Epithelial cell of esophagus (primary cell): ENCODE results near the gene RNF34.
A peak's percentile ranks its signal among the peaks of the same experiment; 100 is the strongest.

Source experiments
- DNase-seq: peaks from one replicate; pipeline ENCODE4 v3.0.0; 2010; ENCODE audit warnings: low read depth
- H3K4me3 ChIP-seq: 2 replicates; pipeline ENCODE4 v1.5.1; 2011; ENCODE audit warnings: mild to moderate bottlenecking, low read length, control low read depth
- TF ChIP-seq, protein P1 (sequence below): IDR thresholded peaks from 2 replicates; pipeline ENCODE4 v1.5.1; 2011; ENCODE audit warnings: low read depth, mild to moderate bottlenecking, low read length, control low read depth, inconsistent platforms; ENCODE audit not compliant: insufficient read depth; ENCODE audit errors: missing control alignments

Gene RNF34

DNA sequence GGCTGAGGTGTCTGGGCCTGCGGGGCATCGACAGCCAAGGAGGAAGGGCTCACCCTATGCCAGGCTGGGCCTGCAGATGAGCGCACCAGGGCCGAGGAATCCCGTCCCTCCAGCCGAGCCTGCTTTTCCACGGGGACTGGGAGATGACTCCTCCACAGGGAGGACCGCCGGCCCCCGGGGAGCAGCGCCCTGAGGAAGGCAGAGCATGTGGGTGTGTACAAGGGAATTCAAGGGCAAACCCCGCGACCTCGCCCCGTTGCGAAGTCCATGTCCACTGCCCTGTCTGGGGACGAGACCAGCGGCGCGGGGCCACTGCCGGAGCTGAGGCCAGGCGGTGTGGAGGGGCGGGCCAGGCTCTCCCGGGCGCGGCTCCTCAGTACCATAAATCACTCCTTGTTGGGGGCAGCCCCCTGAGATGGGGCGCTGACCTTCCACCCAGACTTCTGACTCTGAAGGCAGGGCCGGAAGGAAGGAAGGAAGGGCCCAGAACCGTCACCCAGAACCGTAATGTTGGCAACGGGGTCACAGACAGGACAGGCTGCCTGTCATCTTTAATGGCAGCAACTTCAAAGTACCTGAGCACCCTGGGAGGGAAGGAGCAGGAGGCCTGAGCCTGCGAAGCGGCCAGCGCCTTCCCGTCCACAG is 52.5 kb downstream of the RNF34 start:
- TF ChIP-seq, protein P1, sequence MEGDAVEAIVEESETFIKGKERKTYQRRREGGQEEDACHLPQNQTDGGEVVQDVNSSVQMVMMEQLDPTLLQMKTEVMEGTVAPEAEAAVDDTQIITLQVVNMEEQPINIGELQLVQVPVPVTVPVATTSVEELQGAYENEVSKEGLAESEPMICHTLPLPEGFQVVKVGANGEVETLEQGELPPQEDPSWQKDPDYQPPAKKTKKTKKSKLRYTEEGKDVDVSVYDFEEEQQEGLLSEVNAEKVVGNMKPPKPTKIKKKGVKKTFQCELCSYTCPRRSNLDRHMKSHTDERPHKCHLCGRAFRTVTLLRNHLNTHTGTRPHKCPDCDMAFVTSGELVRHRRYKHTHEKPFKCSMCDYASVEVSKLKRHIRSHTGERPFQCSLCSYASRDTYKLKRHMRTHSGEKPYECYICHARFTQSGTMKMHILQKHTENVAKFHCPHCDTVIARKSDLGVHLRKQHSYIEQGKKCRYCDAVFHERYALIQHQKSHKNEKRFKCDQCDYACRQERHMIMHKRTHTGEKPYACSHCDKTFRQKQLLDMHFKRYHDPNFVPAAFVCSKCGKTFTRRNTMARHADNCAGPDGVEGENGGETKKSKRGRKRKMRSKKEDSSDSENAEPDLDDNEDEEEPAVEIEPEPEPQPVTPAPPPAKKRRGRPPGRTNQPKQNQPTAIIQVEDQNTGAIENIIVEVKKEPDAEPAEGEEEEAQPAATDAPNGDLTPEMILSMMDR: no peak
- no peak overlapping the region for H3K4me3 ChIP-seq
- peak; percentile 95 for DNase-seq

DNA sequence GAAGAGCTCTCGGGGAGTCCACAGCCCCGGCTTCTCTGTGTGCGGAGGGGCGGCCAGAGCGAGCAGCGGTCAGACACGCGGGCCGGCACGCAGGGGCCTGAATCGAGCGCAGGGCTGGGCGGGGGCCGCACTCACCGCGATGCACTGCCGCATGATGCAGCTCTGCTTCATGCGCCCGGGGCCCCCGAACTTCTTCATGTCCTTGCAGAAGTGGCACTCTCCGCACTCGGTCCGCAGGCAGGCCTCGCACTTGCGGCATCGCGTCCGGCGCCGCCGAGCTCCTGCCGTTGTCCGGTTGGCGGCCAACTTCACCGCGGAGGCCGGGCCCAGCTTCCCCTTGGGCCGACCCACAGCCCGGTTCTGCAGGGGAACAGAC is 53.1 kb downstream of the RNF34 start:
- DNase-seq: no peak
- TF ChIP-seq, protein P1: no peak
- H3K4me3 ChIP-seq: no peak overlapping the region

DNA sequence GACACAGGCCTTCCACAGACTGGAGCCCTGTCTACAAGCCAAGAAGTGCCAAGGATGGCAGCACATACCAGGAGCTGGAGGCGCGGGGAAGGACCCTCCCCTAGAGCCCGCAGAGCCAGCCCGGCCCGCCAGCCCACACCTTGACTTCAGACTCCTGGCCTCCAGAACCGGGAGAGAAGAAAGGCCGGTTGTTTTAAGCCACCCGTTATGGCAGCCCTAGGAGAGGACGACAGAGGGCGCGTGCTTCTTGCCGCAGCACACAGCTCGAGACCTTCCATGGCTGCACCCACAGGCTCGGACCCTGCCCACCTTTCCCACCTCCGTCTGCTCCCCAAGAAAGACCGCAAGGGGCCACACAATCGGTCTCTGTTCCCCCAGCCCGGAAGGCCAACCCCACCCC is 53.7 kb downstream of the RNF34 start:
- TF ChIP-seq, protein P1: no peak
- no peak overlapping the region for H3K4me3 ChIP-seq
- no peak for DNase-seq

DNA sequence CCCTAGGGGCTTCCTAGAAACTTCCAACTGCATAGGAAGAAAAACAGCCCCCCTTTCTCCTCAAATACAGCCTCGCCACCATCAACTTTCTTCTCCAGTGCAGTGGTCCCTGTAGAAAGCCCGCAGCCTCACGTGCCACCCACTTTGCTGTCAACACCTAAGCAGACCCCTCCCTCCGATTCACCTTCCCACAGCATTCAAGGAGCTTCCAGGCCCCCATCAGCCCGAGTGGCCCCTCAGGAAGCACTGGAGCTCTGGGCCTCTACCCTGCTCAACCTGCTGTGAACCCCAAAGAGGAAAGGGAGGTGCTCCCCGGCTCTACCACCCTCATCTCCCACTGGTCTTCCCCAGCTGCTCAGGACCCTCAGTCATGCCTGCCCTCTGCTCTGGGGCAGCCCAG is 55.0 kb downstream of the RNF34 start:
- no peak overlapping the region for H3K4me3 ChIP-seq
- TF ChIP-seq, protein P1: no peak
- no peak for DNase-seq

DNA sequence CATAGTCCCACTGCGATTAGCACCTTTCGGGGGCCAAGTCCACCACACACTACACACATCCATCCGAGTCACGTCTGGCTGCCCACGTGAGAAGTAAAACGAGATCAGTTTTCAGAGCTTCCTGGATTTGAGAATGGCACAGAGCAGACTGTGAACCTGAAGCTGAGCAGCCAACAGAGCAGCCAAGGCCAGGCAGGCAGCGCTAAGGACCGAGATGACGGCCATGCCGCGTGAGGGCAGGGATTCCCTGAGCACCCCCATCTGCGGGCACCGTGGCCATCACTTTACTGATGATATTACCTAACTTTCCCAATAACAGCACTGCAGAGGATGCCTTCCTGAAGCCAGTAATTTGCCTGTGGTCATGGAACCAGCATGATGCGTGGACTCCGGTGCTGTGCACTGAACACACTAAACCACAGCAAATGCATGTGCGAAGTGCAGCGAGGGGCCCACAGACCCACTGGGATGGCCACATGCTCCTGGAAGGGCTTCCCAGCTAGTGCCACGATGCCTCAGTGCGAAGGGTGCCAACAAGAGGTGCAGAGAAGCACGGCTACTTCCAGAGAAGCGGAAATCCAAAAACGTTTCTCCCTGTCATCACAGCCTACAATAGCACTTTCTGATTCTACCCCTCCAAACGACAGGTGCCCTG is 56.0 kb downstream of the RNF34 start:
- TF ChIP-seq, protein P1: no peak
- no peak overlapping the region for H3K4me3 ChIP-seq
- DNase-seq: no peak

DNA sequence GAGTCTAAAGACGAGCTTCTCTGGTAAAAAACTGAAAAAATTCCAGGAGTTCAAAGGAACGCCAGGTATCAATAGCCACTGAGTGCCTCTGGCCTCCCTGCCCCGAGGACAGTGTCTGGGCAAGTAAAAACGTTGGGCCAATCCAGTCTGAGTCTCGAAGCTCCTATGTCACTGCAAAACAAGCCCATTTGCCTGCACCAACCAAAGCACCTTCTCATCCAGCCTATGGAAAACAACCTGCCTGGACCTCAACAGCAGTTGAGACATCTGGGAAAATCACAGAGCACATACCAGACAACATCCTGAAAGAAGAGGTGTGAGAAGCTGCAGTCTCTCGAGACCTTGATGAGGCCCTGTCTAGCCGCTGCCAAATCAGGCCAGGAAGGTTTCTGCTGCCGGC is 56.6 kb downstream of the RNF34 start:
- peak; percentile 34 for DNase-seq
- H3K4me3 ChIP-seq: no peak overlapping the region
- TF ChIP-seq, protein P1: no peak

DNA sequence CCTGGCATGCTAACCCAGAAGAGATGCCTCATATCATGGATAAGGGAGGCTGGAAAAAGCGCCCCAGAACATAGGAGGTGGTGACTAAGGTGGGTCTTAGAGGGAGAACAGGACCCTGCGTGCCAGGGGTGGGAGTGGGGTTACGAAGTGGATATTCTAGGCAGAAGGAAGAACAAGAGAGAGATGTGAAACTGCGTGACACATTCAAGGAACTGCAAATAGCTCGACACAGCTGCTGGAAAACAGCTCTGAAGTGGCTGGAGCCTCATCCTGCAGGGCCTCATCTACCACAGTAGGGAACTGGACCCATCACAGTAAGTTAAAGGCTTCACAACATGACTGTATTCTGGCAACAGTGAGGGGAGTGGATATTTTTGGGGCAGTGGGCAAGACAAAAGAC is 61.1 kb downstream of the RNF34 start:
- H3K4me3 ChIP-seq: no peak overlapping the region
- TF ChIP-seq, protein P1: no peak
- DNase-seq: no peak
